PC-3 (cell line): ENCODE measurements around the gene PCDH1. TPM values are rescaled to one million over a fixed set of nuclear protein-coding genes. Genes with fewer than 3 reads are reported as not detected.

Experiments
- ATAC-seq: fragments of 200-7000 bp; cut with Tn5 transposase; 2 replicates; pipeline ENCODE4 v1.9.1; 2020; ENCODE audit warnings: mild to moderate bottlenecking, moderate library complexity
- BruUV-seq: library from RNA; stranded (reverse); fragments of 400-500 nt; replicated peaks from 2 replicates; lab custom pipeline; 2021; lab: Mats Ljungman, UMichigan
- CTCF ChIA-PET: fragments of 300-600 bp; sonication (Branson Sonifier 250); formaldehyde crosslinking; loops from one replicate; lab custom pipeline; 2022; ENCODE audit warnings: antibody characterized with exemption; lab: Charles Lee
- POLR2A ChIA-PET: fragments of 300-600 bp; sonication (Branson Sonifier 250); formaldehyde crosslinking; loops from one replicate; lab custom pipeline; 2022; ENCODE audit warnings: antibody characterized with exemption; ENCODE audit not compliant: unreplicated experiment; lab: Charles Lee
- DNase-seq: peaks from one replicate; pipeline ENCODE4 v3.0.0-alpha.2; 2015
- H2AFZ ChIP-seq: fragments of 300-600 bp; sonication (generic); 2 replicates; pipeline ENCODE4 v1.6.0; 2016; ENCODE audit warnings: antibody characterized with exemption, low read length
- H3F3A ChIP-seq: fragments of 300-600 bp; sonication (generic); one replicate; pipeline ENCODE4 v1.6.0; 2017; ENCODE audit warnings: antibody characterized with exemption, low read length, control low read depth, mild to moderate bottlenecking; ENCODE audit not compliant: unreplicated experiment
- H3K27ac ChIP-seq: fragments of 300-600 bp; sonication (generic); 2 replicates; pipeline ENCODE4 v1.5.1; 2016; ENCODE audit warnings: mild to moderate bottlenecking, low read length
- H3K27me3 ChIP-seq: fragments of 300-600 bp; sonication (generic); 2 replicates; pipeline ENCODE4 v1.6.1; 2016; ENCODE audit warnings: low read length, mixed read lengths
- H3K36me3 ChIP-seq: fragments of 300-600 bp; sonication (generic); 2 replicates; pipeline ENCODE4 v1.6.1; 2016; ENCODE audit warnings: low read depth, mixed run types, low read length, mixed read lengths
- H3K4me1 ChIP-seq: fragments of 300-600 bp; sonication (generic); 2 replicates; pipeline ENCODE4 v1.5.1; 2016; ENCODE audit warnings: low read length; ENCODE audit not compliant: insufficient read depth
- H3K4me2 ChIP-seq: fragments of 300-600 bp; sonication (generic); 2 replicates; pipeline ENCODE4 v1.6.0; 2016; ENCODE audit warnings: low read length
- H3K4me3 ChIP-seq: fragments of 300-600 bp; sonication (generic); 2 replicates; pipeline ENCODE4 v1.5.1; 2016; ENCODE audit warnings: mild to moderate bottlenecking, low read length, mixed read lengths
- H3K79me2 ChIP-seq: fragments of 300-600 bp; sonication (generic); 2 replicates; pipeline ENCODE4 v1.6.1; 2017; ENCODE audit warnings: low read length, mixed read lengths
- H3K9ac ChIP-seq: fragments of 300-600 bp; sonication (generic); 2 replicates; pipeline ENCODE4 v1.6.0; 2016; ENCODE audit warnings: mild to moderate bottlenecking, low read length
- H3K9me2 ChIP-seq: fragments of 300-600 bp; sonication (generic); replicated peaks from 2 replicates; pipeline ENCODE4 v1.6.1; 2016; ENCODE audit warnings: mixed run types, low read length, mixed read lengths
- H3K9me3 ChIP-seq: fragments of 300-600 bp; sonication (generic); 2 replicates; pipeline ENCODE4 v1.6.1; 2016; ENCODE audit warnings: low read length, mixed read lengths
- H4K20me1 ChIP-seq: fragments of 300-600 bp; sonication (generic); 2 replicates; pipeline ENCODE4 v1.6.1; 2016; ENCODE audit warnings: low read length, mixed read lengths
- EZH2 ChIP-seq: fragments of 300-600 bp; sonication (generic); IDR thresholded peaks from one replicate; pipeline ENCODE4 v1.6.1; 2017; ENCODE audit warnings: antibody characterized with exemption, mild to moderate bottlenecking, low read length; ENCODE audit not compliant: unreplicated experiment
- EZH2phosphoT487 ChIP-seq: fragments of 300-600 bp; sonication (generic); IDR thresholded peaks from 2 replicates; pipeline ENCODE4 v1.6.1; 2018; ENCODE audit warnings: mild to moderate bottlenecking, antibody characterized with exemption, low read length, borderline replicate concordance
- intact Hi-C: fragments of 100-400 bp; cut with micrococcal nuclease; formaldehyde crosslinking; loops from 2 replicates; pipeline ENCODE4 v1.9.0; 2023
- total RNA-seq: library from RNA; depleted of rRNA; stranded (reverse); fragments of >200 nt; gene quantifications from 2 replicates; pipeline ENCODE4 v1.2.3, GENCODE V29; 2014
- TF ChIP-seq, protein P1 (sequence below): fragments of 300-600 bp; sonication (generic); conservative IDR thresholded peaks from 2 replicates; pipeline ENCODE4 v1.5.1; 2017; ENCODE audit warnings: antibody characterized with exemption, low read depth, mild to moderate bottlenecking, low read length

PCDH1 gene
- total RNA-seq, 1 experiment from 2014 or later, result 55.8 TPM

DNA sequence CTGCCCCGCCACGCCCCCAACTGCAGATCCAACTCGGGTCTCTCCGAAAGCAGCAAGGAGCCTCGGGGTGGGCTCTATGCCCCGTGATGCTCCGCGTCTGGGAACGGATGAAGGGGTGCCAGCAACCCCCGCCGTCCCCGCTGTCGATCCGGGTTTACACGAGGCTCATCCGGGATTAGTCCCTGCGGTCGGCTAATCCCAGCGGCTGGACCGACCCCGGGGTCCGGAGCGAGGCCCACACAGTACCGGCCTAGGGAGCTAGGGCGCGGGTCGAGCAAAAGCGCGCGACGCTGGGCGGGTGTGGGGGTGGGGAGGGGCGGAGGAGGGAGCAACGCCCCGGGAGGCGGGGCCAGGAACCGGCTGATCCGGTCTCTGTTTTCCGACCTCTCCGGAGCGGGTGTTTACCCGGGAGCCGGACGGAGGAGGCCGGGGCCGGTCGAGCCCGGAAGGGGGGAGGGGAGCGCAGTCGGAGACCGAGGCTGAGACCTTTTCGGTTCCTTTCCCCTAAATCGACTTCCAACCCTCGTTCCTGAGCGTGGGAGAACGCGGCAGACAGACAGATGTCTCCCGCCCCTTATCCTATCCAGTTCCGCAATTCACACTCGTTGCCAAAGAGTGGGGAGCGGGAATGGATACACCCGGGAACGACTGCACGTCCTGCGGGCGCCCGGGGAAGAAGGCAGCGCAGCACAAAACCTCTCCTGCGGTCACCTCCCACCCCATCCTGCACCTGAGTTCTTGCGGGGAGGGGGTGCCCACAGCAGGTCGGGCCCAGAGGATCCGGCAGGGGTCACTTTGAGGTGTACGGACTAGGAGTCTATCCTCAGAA is 28.6 kb downstream of the PCDH1 start:
- peak overlapping the region; percentile 74 for H2AFZ ChIP-seq
- peak; percentile 72 for ATAC-seq
- no peaks in the 10 kb centered on the region for H3K27me3 ChIP-seq
- peak overlapping the region; percentile 96 for H3K9ac ChIP-seq
- H3K36me3 ChIP-seq, result no peaks in the 10 kb centered on the region
- no peaks in the 10 kb centered on the region for H3K9me3 ChIP-seq
- ChIA-PET POLR2A (interaction anchor here (1.3 kb wide), 1 partner anchor 29 kb away, joined by 8 read pairs; the partner anchor contains the start of gene PCDH1), CTCF (no interaction called here)
- H3K79me2 ChIP-seq, result no peaks in the 10 kb centered on the region
- TF ChIP-seq EZH2 (no peak), EZH2phosphoT487 (no peak)
- TF ChIP-seq, protein P1, sequence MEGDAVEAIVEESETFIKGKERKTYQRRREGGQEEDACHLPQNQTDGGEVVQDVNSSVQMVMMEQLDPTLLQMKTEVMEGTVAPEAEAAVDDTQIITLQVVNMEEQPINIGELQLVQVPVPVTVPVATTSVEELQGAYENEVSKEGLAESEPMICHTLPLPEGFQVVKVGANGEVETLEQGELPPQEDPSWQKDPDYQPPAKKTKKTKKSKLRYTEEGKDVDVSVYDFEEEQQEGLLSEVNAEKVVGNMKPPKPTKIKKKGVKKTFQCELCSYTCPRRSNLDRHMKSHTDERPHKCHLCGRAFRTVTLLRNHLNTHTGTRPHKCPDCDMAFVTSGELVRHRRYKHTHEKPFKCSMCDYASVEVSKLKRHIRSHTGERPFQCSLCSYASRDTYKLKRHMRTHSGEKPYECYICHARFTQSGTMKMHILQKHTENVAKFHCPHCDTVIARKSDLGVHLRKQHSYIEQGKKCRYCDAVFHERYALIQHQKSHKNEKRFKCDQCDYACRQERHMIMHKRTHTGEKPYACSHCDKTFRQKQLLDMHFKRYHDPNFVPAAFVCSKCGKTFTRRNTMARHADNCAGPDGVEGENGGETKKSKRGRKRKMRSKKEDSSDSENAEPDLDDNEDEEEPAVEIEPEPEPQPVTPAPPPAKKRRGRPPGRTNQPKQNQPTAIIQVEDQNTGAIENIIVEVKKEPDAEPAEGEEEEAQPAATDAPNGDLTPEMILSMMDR, result no peak
- H3F3A ChIP-seq, result no peaks in the 10 kb centered on the region
- peak overlapping the region; percentile 100 for H3K27ac ChIP-seq
- peak; percentile 87 for DNase-seq
- peaks cover 21% of the 10 kb centered on the region for H3K4me1 ChIP-seq
- H3K9me2 ChIP-seq, result no peaks in the 10 kb centered on the region
- H3K4me2 ChIP-seq, result peak overlapping the region; percentile 97
- peak overlapping the region; percentile 72 for H3K4me3 ChIP-seq
- H4K20me1 ChIP-seq, result no peaks in the 10 kb centered on the region
- TSS peak; percentile 96 for BruUV-seq
- intact Hi-C loops, result loop anchor here (1.0 to 2.0 kb wide), 2 partner anchors 17 to 30 kb away; no protein-coding TSS in a partner anchor

DNA sequence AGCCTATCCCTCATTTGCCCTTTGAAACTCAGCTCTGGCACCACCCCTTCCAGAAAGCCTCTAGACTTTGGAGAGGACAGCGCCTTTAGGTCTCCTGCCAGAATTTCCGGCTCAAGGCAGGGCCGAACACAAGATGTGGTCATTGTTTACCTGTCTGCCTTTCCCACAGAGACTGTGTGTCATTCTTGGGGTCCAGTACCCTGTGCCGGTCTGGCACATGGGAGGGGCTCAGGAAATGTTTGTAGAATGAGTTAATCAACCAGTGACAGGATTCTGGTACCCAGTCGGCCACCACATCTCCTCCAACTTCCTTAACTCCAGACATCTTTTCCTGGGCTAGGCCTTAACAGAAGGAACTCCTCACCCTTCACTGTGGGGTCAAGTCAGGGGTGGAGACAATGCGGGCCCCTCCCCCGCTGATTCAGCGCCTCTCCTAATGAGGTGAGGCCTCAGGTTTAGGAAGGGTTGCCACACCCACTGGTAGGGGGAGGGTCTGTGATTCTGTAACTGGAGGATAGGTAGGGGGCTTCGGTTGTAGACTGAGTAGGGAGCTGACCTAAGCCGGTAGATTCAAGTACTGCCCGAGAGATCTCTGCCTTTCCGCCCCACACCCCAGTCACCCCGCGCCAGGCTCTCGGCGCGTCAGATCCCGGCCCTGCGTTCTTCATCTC is 29.3 kb downstream of the PCDH1 start:
- POLR2A ChIA-PET, result no interaction called here
- intact Hi-C loops, result loop anchor here (1.0 to 2.0 kb wide), 2 partner anchors 18 to 30 kb away; no protein-coding TSS in a partner anchor
- CTCF ChIA-PET, result no interaction called here

More for the DNA sequence above, 29.3 kb downstream of the PCDH1 start:
- no peaks in the 10 kb centered on the region for H3K36me3 ChIP-seq
- H3K27me3 ChIP-seq, result no peaks in the 10 kb centered on the region
- DNase-seq (peak; percentile 94), ATAC-seq (peak; percentile 69)
- H3K4me1 ChIP-seq, result peaks cover 21% of the 10 kb centered on the region
- BruUV-seq, result TSS peak; percentile 82
- peak overlapping the region; percentile 100 for H3K27ac ChIP-seq
- H3K9me3 ChIP-seq, result no peaks in the 10 kb centered on the region
- no peak for TF ChIP-seq EZH2phosphoT487
- TF ChIP-seq EZH2, result no peak
- TF ChIP-seq, protein P1, result no peak
- peak overlapping the region; percentile 72 for H3K4me3 ChIP-seq
- H2AFZ ChIP-seq, result peak overlapping the region; percentile 66
- H3F3A ChIP-seq, result no peaks in the 10 kb centered on the region
- peak overlapping the region; percentile 97 for H3K4me2 ChIP-seq
- no peaks in the 10 kb centered on the region for H3K79me2 ChIP-seq
- H3K9ac ChIP-seq, result peak overlapping the region; percentile 96
- H3K9me2 ChIP-seq, result no peaks in the 10 kb centered on the region
- no peaks in the 10 kb centered on the region for H4K20me1 ChIP-seq
